NCI-H1694 (cell line): ENCODE measurements around the gene SSU72.
"Not testable (repeated sequence)": the region's sequence is repeated elsewhere in the genome, so short reads cannot be mapped to it uniquely, and the experiment has no call there.

ENCODE experiments used
- DNase-seq: peaks from one replicate; lab custom pipeline; 2025; lab: John Stamatoyannopoulos, UW

SSU72 gene

DNA sequence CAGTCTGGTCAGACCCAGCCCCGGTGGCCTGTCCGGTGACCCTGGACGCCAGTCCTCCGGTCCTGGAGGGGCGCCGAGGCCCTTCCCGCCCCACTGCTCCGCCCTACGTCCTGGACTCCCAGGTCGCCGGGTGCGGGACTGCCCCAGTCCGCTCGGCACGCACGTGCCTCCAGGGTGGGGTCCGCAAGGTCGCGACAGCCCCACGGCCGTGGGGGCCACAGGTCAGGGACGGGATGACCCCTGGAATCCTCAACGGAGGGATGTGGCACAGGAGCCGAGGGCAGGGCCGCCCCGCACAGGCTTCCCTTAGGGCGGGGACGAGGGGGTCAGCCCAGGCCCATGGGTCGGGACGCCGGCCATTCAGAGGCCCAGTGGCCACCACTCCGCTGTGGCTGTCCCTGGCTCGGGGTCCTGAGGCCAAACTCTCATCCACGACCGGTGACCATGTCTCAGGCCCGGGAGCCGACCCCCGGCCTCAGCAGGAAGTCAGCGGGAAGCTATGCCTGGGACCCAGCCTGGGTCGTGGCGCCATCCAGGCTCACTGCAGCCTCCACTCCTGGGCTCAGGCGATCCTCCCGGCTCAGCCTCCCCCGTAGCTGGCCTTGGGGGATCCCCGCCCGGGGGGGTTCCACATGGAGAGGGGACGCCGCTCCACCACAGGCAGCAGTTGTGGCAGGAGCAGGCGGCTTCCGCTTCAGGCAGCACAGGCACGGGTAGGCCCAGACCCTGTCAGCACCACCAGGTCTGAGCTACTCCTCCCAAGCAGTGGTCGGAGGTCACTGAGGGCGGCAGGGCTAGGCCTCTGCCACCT lies 33.6 kb downstream of the SSU72 start:
- no peak for DNase-seq

DNA sequence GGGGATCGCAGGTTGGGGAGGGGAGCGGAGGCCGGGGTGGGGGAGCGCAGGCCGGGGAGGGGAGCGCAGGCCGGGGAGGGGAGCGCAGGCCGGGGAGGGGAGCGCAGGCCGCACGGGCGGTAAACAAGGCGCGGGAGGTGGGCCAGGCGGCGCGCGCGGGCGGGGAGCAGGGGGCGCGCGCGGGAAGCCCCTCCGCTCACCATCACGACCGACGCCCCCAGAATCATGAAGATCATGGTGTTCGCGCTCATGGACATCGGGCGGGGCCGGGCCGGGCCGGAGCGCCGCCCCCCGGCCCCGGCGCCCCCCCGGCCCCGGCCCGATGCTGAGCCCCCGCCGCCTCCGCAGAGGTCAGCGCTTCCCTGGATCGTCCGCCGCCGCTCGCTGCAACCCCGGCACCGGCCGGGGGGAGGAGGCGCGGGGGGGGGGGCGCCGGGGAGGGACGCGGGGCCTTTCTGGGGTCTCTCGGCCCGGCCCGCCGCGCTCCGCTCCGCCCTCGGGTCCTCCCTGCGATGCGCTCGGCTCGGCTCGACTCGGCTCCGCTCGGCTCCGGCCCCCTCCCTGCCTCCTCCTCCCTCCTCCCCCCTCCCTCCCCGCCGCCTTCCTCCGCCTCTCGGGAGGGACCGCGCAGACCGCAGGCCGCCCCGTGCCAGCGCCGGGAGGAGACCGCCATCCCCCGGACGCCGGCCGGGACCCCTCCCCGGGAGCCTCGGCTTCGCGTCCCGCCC lies 34.4 kb downstream of the SSU72 start, which contains the start of gene TMEM240:
TMEM240 (minus strand) TSS at position 535 of the 728 bp plus-strand sequence; CDS start at position 257, 278 bp downstream.
- DNase-seq: peak; percentile 13

DNA sequence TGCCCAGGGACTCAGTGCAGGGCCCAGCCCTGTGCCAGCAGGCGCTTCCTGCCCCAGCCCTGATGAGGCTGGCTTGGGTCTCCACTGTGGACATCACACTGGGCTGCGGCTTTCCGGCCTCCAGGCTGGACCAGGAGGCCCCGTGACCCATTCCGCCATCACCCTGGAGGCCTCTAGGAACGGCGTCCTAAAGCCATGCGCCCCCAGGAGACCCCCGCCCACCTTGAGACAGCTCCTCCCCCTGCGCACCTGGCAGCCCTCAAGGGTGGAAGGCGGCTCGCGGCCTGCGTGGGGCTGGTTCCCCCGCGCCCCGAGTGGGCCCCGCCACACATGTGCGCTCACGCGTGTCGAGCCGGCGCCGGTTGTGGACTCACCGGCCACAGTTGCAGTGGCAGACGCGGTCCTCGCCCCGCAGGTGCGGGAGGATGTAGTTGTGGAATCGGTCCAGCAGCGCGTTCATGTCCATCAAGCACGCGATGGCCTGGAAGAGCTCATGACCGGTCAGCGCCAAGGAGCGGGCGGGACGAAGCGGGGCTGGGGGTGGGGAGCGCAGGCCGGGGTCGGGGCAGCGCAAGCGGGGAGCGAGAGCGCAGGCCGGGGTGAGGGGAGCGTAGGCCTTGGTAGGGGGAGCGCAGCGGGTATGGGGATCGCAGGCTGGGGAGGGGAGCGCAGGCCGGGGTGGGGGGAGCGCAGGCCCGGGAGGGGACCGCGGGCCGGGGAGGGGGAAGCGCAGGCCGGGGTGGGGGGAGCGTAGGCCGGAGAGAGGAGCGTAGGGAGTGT lies 35.2 kb downstream of the SSU72 start:
- DNase-seq: no peak

DNA sequence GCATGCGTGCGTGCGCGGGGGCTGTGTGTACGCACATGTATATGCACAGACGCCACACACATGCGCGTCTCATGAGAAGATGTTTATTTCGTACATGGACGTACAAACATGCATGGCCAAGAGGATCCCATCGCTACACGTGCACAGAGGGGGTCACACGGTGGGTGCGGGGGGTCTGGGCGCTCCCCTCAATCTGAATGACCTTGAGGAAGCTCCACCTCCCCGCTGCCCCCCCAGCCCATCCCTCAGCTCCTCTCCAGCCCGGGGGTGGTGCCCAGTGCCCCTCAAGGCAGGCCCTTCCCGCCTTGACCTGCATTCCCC lies 35.7 kb downstream of the SSU72 start:
- no peak for DNase-seq

DNA sequence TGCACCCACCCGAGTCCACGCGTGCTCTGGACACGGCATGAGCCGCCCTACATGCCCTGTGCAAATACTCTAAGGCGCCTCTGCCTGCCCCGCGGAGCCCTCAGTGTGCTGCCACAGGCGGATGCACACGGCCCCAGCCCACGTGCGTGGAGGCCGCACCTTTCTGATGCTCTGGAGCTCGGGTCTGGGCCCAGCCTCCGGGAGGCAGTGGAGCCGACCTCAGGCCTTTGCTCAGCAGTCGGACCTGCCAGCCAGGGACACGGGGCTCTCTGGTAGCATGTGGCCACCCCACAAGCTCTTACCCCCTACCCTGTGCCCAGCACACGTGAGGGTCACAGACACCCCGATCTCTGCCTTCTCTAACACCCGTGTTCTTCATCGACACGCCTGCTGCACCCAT lies 36.3 kb downstream of the SSU72 start:
- DNase-seq: no peak

DNA sequence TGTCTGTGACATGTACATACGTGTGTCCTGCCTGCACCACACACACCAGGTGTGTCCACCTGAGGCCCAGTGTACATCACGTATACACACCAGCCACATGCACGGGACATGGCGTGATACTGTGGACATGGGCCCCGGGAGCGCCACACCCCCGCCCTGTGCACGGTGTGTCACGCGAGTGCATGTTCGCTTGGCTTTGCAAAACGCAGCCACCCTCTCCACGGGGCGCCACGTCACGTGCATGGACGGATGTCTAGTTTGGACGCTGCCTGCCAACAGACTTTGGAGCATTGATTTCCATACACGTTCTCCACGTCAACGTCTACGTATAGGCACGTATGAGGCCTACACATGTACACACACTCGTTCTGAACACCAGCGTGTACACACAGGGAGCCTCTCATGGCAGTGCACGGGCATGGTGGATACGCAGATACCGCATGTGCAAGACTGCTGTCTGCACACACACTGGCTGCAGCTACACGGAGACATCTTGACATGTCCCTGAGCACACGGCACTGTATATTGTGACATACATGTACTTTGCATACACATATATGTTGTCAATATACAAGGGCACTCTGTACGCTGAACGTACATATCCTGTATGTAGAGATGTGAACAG lies 36.9 kb downstream of the SSU72 start:
- no peak for DNase-seq

DNA sequence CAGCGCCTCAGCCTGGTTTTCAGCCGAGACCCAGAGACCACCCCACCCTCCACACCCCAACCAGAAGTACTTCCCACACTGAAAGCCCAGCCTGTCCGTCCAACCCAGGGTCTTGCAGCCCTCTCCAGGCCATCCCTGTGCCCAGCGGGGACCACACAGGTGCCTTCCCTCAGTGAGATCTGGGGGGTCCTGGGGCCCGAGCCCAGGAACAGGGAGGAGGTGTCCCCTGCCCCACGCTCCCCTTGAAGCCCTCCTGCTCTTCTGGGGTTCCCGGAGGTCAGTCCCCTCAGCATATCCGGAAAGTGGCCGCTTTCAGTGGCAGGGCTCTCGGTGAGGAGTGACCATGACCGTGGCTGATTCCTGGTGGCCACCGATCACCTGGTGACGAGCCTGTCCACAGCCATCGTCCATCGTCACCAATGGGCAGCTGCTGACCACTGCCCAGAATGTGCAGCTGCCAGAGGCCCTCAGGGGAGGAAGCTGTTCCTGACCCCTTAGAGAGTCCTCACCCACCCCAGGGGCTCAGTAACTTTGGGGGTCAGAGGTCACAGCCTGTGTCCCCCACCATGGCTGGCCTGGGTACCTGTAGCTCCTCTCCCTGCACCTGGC lies 37.6 kb downstream of the SSU72 start:
- no peak for DNase-seq

DNA sequence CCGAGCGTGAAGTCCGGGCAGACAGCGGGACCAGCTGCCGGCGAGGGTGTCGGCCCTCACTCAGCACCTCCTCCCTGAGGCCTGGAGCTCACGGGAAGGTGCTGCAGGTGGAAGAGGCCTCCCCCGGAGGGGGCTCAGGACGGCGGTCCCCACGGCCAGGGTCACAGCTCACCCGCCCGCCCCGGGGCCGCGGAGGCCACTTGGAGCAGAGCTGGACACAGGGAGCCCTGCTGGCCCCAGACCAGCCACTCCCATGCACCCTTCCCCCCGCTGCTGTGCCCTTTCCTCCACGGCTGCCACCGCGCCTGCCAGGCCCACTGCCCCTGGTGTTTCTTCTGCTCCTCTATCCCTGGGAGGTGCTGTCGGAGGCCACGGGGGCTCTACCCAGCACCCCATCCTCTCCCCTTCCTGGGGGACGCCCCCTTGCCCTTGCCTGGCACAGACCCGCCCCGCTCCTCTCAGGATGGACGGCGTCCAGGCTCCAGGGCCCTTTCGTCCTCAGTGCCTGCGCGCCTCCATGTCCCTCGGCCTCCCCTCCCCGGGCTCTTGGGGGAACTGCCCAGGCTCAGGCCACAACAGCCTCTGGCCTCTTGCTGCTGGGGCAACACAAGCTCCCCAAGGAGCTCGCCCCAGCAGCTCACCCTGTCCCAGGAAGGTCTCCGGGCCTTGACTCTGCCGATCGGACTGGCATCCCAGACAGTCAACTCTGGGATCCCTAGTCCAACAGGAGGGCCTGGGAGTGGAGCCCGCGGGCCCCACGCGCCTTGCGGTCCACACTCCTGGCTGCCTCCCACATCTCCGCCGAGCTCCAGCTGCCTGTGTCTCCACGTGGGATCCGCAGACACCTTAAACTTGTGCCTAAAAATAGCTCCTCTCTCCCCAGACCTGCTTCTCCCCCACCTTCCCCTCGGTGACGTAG lies 38.4 kb downstream of the SSU72 start:
- no peak for DNase-seq

DNA sequence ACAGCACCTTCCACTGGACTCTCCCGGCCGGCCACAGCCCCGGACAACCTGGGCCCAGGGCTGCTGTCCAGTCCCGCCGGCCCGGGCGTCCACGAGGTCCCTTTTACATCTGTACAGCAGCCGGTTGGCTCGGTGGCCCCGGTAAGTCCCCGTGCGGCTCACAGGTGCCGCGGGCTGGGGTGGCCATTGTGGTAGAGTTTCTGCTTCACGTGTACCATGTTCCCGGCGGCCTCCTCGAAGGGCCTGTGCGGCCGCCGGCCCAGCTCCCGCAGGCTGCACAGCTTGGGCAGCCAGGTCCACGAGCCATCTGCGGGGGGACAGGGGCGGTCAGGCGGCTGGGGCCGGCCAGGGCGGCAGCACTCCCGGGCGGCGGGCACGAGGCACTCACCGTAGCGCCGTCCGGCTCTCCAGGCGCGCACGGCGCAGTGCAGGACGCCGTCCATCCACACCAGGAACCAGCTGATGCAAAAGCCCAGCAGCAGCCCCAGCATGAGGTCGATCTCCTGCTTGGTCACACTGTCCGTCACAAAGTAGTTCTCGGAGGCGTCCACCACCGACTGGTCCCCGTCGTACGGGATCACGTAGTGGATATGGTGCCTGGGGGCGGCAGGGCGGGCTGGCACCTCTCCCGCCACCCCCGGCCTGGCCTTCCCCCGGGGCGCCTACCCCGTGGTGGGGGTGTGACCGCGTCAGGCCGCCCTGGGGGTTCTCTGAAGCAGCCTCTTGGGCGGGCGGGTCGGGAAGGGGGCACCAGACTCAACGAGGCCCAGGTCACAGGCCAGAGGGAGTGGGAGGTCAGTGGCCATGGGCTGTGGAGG lies 39.3 kb downstream of the SSU72 start:
- no peak for DNase-seq

DNA sequence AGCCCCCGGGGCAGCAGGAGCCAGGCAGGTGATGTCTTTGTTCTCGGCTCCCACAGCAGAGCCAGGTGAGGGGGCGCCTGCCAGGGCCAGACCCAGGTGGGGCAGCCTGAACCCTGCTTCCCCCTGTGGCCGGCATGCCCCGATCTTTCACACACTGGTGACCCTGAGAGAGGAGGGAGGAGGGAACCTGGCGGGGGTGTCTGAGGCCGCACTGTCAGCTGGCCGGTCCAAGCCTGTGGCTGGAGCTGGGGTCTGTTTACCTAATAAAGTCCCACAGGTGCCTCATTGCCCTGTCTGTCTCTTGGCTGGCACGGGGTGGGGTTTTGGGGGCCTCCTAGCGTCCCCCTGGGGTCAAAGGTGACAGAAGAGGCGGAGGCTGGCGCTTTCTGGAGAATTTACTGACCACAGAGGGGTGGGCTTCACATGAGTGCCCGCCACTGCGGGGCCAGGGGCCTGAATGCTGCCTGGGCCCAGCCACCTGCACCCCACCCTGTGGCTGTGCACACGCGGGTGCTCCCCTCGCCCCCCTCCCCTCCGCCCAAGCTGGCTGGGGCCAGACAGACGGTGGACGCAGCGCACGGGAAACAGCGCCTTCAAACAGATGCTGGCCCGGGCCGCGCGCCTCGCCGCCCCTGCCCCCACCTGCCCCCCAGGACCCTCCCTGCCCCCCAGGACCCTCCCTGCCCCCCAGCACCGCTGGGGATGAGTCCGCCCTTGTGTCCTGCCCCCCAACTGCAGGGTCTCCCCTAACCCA lies 40.1 kb downstream of the SSU72 start:
- no peak for DNase-seq

DNA sequence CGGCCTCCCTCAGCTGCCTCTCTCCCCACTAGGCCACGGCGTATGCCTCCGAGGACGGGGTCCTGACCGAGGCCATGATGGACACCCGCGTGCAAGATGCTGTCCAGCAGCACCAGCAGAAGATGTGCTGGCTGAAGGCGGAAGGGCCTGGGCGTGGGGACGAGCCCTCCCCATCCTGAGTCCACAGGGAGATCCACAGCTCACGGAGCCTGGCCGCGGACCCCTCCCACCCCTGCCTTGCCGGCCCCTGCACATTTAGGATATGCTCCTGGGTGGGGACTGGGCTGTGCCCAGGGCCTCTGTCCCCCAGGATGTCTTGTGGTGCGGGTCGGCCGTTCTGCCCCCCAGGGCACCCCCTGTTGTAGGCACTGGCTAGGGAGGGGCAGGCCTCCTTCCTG lies 40.8 kb downstream of the SSU72 start:
- not testable (repeated sequence) for DNase-seq

DNA sequence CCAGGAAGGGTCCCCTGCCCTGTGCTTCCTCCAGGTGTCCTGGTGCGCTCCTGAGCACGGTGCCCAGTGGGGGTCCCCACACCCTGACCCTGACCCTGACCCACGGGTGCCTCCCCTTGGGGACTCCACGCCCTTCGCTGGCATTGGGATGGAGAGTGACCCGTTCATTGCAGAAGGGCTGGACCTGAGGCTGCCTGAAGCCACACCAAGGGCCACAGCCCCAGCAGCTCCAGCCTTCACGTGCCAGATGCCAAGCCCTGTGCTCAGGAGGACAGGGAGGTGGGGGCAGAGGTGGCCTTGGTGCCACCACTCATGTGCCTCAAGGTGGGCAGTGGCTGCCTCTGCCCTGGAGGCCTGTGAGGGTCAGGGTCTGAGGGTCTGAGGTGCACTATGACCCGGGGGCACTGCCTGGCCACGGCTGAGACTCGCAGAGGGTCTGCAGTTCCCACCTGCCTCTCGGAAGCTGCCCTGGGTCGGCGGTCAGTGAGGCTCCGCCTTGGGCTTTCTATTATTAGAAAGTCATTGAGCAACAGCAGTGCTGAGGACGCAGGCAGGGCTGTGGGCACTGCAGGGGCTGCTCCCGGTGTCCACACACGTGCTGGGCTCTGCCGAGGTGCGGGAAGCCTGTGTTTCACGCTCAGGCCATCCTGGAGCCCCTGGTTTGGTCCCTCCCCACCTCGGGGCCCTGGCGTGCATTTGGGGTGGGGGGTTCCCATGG lies 41.3 kb downstream of the SSU72 start:
- not testable (repeated sequence) for DNase-seq

DNA sequence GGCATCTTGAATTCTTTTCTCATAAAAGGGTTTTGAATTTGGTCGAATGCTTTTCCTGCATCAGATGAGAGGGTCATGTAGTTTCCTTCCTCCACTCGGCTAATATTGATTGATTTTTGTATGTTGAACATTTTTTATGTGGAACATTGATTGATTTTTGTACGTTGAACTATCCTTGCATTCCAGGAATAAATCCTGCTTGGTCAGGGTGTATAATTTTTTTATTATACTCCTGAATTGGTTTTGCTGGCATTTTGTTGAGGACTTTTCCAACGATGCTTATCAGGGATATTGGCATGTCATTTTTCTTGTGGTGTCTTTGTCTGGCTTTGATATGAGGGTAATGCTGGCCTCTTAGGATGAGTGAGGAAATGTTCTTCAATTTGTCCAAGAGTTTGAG lies 42.7 kb downstream of the SSU72 start:
- no peak for DNase-seq

DNA sequence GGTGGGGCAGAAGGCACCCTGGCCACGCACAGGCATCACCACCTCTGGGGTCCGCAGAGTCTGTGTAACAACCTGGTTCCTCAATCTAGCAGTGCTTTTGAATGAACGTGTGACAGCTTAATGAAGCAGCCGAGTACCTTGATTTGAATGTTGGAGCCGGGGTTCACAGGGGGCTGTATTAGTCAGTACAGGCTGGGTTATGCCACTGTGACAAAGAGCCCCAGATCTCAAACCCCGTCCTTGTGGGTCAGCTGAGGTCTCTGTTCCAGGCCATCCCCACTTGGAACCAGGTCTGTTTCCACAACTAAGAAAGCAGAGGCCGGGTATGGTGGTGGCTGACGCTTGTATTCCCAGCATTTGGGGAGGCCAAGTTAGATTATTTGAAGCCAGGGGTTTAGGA lies 44.7 kb downstream of the SSU72 start:
- no peak for DNase-seq

DNA sequence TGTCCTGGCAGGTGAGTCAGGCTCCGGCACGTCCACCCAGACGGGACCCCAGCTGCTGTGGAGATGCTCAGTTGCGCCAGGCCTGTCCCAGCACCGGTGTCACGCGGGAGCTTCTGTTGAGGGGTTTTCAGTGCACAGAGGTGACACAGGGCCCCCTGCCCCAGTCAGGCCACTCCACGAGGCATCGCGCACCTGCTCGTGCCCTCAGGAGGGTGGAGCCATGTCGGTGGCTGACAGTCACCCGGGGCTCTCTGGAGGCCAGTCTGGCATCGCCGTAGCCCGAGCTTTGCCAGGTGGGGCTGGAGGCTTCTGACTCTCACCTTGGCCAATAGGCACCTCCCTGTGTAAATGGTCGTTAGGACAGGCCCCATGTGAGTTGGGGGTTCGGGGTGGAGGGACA lies 45.3 kb downstream of the SSU72 start:
- no peak for DNase-seq

DNA sequence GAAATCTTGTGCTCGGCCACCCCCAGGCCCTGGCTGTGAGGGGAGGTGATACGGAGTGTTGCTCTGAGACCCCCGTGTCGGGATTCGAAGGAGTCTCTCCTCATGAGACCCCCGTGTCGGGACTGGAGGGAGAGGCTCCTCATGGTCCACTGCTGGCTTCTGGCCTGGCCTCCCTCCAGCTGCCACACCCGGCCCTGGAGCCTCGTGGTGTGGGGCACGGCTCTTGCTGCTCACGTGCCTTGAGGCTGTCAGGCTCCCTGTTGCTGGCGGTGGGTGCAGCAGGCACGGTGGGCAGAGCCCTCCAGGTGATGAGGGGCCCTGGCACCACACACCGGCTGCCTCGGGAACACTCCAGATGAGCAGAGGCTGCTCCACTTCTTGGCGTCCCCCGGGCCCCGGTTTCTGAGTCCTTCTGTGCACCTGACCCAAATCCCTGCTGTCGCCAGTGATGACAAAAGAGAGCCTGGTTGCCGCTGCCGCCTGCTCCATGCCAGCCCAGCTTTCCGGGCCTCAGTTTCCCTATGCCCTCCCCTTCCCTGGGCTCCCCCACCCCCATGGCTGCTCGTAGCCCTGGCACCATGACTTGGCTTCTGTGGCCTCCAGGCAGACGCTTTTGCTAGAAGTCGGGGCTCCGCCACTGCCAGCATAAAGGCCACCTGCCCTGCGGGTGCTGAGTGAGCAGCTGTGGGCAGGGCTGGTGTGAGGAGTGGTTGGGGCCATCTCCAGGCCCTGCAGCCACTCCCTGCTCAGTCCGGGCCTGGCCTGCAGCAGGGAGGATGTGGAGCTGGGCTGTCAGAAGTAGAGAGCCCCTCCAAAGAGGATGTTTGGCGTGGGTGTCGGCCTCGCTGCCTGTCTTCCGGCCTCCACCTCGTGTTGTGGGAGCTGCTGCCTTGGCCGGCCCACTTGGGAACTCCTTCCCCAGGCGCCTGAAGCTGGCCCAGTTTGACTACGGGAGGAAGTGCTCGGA lies 46.1 kb downstream of the SSU72 start:
- no peak for DNase-seq

DNA sequence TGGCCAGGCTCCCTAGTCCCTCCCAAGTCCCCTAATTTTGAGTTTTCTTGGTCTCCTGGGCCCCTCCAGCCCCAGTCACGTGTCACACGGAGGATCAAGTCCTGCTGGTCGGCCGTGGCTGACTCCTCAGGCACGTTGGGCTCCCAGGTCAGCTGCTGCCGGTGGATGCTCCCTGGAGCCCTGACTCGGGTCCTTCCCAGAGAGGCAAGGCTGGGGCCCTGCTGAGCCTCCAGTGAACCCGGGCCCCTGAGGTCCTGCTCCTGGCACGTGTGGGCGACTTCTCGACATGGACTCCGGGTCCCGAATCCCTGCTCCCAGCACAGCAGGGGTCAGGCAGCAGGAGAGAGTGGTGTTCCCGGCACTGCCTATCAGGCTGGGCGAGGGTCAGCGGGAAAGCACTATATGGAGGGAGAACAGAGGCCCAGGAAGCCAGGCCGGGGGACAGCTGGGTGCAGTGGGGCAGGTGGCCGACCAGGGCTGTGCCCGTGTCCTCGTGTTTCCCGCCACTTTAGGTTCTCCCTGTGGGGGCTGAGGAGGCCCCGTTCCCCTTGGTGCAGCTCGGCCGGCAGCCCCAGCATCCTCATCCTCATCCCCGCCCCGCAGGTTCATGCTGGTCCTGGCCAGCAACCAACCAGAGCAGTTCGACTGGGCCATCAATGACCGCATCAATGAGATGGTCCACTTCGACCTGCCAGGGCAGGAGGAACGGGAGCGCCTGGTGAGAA lies 47.4 kb downstream of the SSU72 start:
- no peak for DNase-seq
